NB4 (cell line): Measurements from ENCODE around the gene MARS1.

ENCODE experiments used
- DNase-seq: peaks from one replicate; pipeline ENCODE4 v3.0.0; 2010; ENCODE audit warnings: low read depth
- H3K4me3 ChIP-seq: one replicate; pipeline ENCODE4 v1.5.1; 2011; ENCODE audit warnings: mild to moderate bottlenecking, low read depth, low read length, moderate library complexity
- MYC ChIP-seq: IDR thresholded peaks from 2 replicates; pipeline ENCODE4 v1.6.1; 2011; ENCODE audit warnings: low read depth, low read length
- POLR2A ChIP-seq: IDR thresholded peaks from 2 replicates; pipeline ENCODE4 v1.6.1; 2011; ENCODE audit warnings: mild to moderate bottlenecking; ENCODE audit not compliant: insufficient read length; ENCODE audit errors: extremely low read depth
- TF ChIP-seq, protein P1 (sequence below): IDR thresholded peaks from 2 replicates; pipeline ENCODE4 v1.6.1; 2011; ENCODE audit warnings: low read depth, low read length
- TF ChIP-seq, protein P2 (sequence below): IDR thresholded peaks from one replicate; pipeline ENCODE4 v1.5.1; 2012; ENCODE audit warnings: low read depth, low read length

The MARS1 gene

DNA sequence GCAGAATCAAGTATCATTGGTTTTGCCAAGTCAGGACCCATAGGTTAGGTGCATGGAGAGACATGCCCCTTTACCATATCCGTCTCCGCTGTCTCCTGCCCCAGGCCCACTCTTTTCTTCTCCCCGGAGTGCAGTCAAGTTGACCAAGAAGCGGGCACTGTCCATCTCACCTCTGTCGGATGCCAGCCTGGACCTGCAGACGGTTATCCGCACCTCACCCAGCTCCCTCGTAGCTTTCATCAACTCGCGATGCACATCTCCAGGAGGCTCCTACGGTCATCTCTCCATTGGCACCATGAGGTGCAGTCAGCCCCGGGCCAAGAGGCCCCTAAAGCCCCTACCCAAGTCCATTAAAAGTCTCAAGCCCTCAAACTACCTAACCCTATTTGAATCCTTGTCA is 23.3 kb upstream of the MARS1 start:
- H3K4me3 ChIP-seq = no peak overlapping the region
- TF ChIP-seq MYC (no peak), POLR2A (no peak)
- TF ChIP-seq, protein P1, sequence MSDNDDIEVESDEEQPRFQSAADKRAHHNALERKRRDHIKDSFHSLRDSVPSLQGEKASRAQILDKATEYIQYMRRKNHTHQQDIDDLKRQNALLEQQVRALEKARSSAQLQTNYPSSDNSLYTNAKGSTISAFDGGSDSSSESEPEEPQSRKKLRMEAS = no peak
- TF ChIP-seq, protein P2, sequence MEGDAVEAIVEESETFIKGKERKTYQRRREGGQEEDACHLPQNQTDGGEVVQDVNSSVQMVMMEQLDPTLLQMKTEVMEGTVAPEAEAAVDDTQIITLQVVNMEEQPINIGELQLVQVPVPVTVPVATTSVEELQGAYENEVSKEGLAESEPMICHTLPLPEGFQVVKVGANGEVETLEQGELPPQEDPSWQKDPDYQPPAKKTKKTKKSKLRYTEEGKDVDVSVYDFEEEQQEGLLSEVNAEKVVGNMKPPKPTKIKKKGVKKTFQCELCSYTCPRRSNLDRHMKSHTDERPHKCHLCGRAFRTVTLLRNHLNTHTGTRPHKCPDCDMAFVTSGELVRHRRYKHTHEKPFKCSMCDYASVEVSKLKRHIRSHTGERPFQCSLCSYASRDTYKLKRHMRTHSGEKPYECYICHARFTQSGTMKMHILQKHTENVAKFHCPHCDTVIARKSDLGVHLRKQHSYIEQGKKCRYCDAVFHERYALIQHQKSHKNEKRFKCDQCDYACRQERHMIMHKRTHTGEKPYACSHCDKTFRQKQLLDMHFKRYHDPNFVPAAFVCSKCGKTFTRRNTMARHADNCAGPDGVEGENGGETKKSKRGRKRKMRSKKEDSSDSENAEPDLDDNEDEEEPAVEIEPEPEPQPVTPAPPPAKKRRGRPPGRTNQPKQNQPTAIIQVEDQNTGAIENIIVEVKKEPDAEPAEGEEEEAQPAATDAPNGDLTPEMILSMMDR = no peak
- DNase-seq = no peak

- H3K4me3 ChIP-seq = no peak overlapping the region
- TF ChIP-seq, protein P1 = no peak
- TF ChIP-seq MYC (no peak), POLR2A (no peak)
- TF ChIP-seq, protein P2 = no peak
- DNase-seq = no peak
These were observed 22.7 kb upstream of the MARS1 start for GRCh38 chr12:57465030-57465746.

GRCh38 chr12:57465747-57466505 is 21.9 kb upstream of the MARS1 start:
- DNase-seq = no peak
- TF ChIP-seq, protein P1 = no peak
- TF ChIP-seq, protein P2 = no peak
- no peak for TF ChIP-seq MYC
- TF ChIP-seq POLR2A = no peak
- no peak overlapping the region for H3K4me3 ChIP-seq

GRCh38 chr12:57467212-57467874 is 20.5 kb upstream of the MARS1 start:
- DNase-seq = no peak
- TF ChIP-seq, protein P1 = no peak
- TF ChIP-seq, protein P2 = no peak
- no peak for TF ChIP-seq MYC
- TF ChIP-seq POLR2A = no peak
- no peak overlapping the region for H3K4me3 ChIP-seq

DNA sequence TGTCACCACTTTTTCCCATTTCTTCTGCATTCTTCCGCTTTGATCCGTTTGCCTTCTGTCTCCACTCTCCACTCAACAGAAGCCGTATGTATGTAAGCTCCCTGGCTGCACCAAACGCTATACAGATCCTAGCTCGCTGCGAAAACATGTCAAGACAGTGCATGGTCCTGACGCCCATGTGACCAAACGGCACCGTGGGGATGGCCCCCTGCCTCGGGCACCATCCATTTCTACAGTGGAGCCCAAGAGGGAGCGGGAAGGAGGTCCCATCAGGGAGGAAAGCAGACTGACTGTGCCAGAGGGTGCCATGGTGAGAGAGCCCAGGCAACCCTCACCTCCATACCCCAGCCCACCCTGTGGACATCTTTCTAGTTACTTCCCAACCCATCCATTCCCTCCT is 20.0 kb upstream of the MARS1 start:
- no peak for DNase-seq
- TF ChIP-seq, protein P1 = no peak
- no peak for TF ChIP-seq POLR2A
- TF ChIP-seq MYC = no peak
- H3K4me3 ChIP-seq = no peak overlapping the region
